Activated T-cell treated with anti-CD3 and anti-CD28 coated beads, Interleukin-2, amount 50 U/mL, for 72 hours (primary cell): ENCODE measurements around the gene RXRG. TPM values are rescaled to one million over a fixed set of nuclear protein-coding genes. Genes with fewer than 3 reads are reported as not detected.

ENCODE experiments used
- ATAC-seq, 2 donors: fragments of 150-1000 bp; cut with Tn5 transposase; replicated peaks in 1 of 2; 2 replicates each; pipeline ENCODE4 v1.10.0; 2021; ENCODE audit warnings: moderate library complexity in 2 of 2, mild to moderate bottlenecking in 1 of 2
- DNase-seq, 2 donors: peaks; one replicate each; pipeline ENCODE4 v3.0.0; 2021 to 2022; ENCODE audit warnings: mixed read lengths in 1 of 2
- H3K27ac Mint-ChIP-seq: one replicate; pipeline ENCODE4 v1.8.0; 2022; ENCODE audit warnings: mild to moderate bottlenecking, moderate library complexity, mixed read lengths
- H3K27me3 Mint-ChIP-seq: one replicate; pipeline ENCODE4 v1.8.0; 2022; ENCODE audit warnings: low read depth, mixed read lengths
- H3K36me3 Mint-ChIP-seq, 2 donors: one replicate each; pipeline ENCODE4 v1.8.0; 2022; ENCODE audit warnings: mixed read lengths in 2 of 2, mild to moderate bottlenecking in 1 of 2; ENCODE audit not compliant: insufficient read depth in 2 of 2
- H3K4me1 Mint-ChIP-seq: one replicate; pipeline ENCODE4 v1.8.0; 2022; ENCODE audit warnings: low read depth, mixed read lengths
- H3K4me3 Mint-ChIP-seq, 2 donors: one replicate each; pipeline ENCODE4 v1.8.0; 2022; ENCODE audit warnings: mild to moderate bottlenecking in 2 of 2, mixed read lengths in 2 of 2, moderate library complexity in 2 of 2
- H3K9me3 Mint-ChIP-seq, 2 donors: one replicate each; pipeline ENCODE4 v1.8.0; 2022; ENCODE audit warnings: mixed read lengths in 2 of 2
- total RNA-seq, 2 donors: library from RNA; stranded (reverse); gene quantifications; one replicate each; pipeline ENCODE4 v1.2.3, GENCODE V29; 2022

Gene RXRG
- total RNA-seq, 2 donors from 2014 or later: not detected

DNA sequence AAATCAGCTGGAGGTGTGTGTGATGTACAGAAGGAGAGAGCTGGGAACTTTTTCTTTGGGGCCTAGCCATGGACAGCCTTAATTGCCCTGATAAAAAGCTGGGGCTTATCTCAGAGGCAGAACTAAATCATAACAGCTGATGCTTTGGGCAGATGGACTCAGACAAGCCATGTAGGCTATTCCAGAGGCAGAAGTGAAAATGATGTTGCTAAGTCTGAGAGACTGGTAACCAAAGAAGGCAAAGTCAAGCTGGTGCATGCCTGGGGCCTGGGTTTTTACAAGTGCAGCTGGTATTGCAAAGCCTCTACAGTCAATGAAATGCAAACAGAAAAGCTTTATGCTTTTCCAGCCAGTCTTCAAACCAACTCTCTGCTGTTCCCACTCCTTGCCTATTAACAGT lies 49.4 kb downstream of the RXRG start:
- H3K4me1 Mint-ChIP-seq: peaks cover 25% of the 10 kb centered on the region
- no peaks in the 10 kb centered on the region for H3K36me3 Mint-ChIP-seq
- no peak overlapping the region for H3K27ac Mint-ChIP-seq
- H3K27me3 Mint-ChIP-seq: peaks cover 73% of the 10 kb centered on the region
- no peaks in the 10 kb centered on the region for H3K9me3 Mint-ChIP-seq
- DNase-seq: no peak
- ATAC-seq: no peak
- no peak overlapping the region for H3K4me3 Mint-ChIP-seq

GRCh38 chr1:165392634-165393571 lies 52.0 kb downstream of the RXRG start:
- Mint-ChIP-seq H3K27ac (peak overlapping the region; percentile 88), H3K27me3 (peaks cover 69% of the 10 kb centered on the region), H3K9me3 (no peaks in the 10 kb centered on the region), H3K4me3 (peak overlapping the region; percentile 40 to 67), H3K4me1 (peaks cover 29% of the 10 kb centered on the region), H3K36me3 (no peaks in the 10 kb centered on the region)
- ATAC-seq (peak; percentile 95 to 97), DNase-seq (peak; percentile 83 to 87)

GRCh38 chr1:165389609-165390008 lies 55.3 kb downstream of the RXRG start:
- no peak overlapping the region for H3K27ac Mint-ChIP-seq
- no peak overlapping the region for H3K4me3 Mint-ChIP-seq
- H3K27me3 Mint-ChIP-seq: peaks cover 80% of the 10 kb centered on the region
- ATAC-seq (peak; percentile 46 to 57), DNase-seq (no peak)
- H3K4me1 Mint-ChIP-seq: peaks cover 23% of the 10 kb centered on the region
- no peaks in the 10 kb centered on the region for H3K9me3 Mint-ChIP-seq
- no peaks in the 10 kb centered on the region for H3K36me3 Mint-ChIP-seq

- Mint-ChIP-seq H3K27ac (no peak overlapping the region), H3K27me3 (peaks cover 73% of the 10 kb centered on the region), H3K4me3 (no peak overlapping the region), H3K4me1 (peaks cover 16% of the 10 kb centered on the region), H3K36me3 (no peaks in the 10 kb centered on the region), H3K9me3 (no peaks in the 10 kb centered on the region)
- ATAC-seq (no peak), DNase-seq (no peak)
Measured at GRCh38 chr1:165387961-165388360, 57.0 kb downstream of the RXRG start.

- H3K4me3 Mint-ChIP-seq: no peak overlapping the region
- DNase-seq (no peak), ATAC-seq (no peak)
- no peak overlapping the region for H3K27ac Mint-ChIP-seq
- H3K9me3 Mint-ChIP-seq: no peaks in the 10 kb centered on the region
- peaks cover 72% of the 10 kb centered on the region for H3K27me3 Mint-ChIP-seq
- H3K36me3 Mint-ChIP-seq: no peaks in the 10 kb centered on the region
- H3K4me1 Mint-ChIP-seq: peaks cover 12% of the 10 kb centered on the region
Measured at GRCh38 chr1:165387505-165387904, 57.4 kb downstream of the RXRG start.

- Mint-ChIP-seq H3K4me1 (peaks cover 5% of the 10 kb centered on the region), H3K36me3 (no peaks in the 10 kb centered on the region), H3K27me3 (peaks cover 64% of the 10 kb centered on the region), H3K4me3 (no peak overlapping the region), H3K9me3 (no peaks in the 10 kb centered on the region), H3K27ac (no peak overlapping the region)
- DNase-seq: no peak
- no peak for ATAC-seq
Measured at GRCh38 chr1:165383599-165384405, 61.1 kb downstream of the RXRG start.

GRCh38 chr1:165383067-165383466 lies 61.9 kb downstream of the RXRG start:
- Mint-ChIP-seq H3K27ac (no peak overlapping the region), H3K27me3 (peaks cover 63% of the 10 kb centered on the region), H3K4me3 (no peak overlapping the region), H3K4me1 (peaks cover 5% of the 10 kb centered on the region), H3K9me3 (no peaks in the 10 kb centered on the region), H3K36me3 (no peaks in the 10 kb centered on the region)
- ATAC-seq: no peak
- no peak for DNase-seq

DNA sequence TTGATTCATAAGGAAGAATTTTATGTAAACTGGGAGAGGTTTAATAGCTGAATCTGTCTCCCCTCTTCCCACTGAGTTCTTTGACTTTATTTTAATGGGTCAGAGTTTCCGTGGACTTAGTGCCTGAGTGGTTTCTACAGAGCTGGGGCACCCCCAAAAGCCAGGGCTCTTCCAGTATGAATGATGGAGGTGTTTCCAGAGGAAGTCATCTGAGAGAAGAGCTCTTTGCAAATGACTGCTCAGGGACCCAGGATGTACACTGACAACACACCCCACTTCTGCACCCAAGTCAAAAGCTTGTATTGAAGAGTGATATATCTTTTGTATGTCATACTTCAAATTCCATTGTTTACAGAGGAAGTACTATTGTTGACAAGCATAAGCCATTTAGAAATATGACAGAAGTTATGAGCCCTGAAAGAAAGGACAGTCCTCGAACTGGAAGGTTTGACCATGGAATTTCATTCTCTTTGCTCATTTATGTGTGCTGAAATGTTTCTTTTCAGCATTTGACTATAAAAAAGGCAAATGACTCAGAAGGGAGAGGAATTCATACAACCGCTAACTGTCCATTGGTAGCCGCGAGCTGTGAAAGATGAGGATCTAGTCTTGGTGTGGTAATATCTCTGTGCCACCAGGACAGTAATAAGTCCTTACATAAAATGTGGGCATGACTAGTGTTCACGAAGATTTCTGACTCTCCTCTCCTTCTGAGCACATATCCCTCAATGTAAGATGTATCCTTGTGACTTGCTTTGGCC lies 63.0 kb downstream of the RXRG start:
- DNase-seq: no peak
- peaks cover 9% of the 10 kb centered on the region for H3K4me1 Mint-ChIP-seq
- no peak overlapping the region for H3K4me3 Mint-ChIP-seq
- no peaks in the 10 kb centered on the region for H3K36me3 Mint-ChIP-seq
- ATAC-seq: no peak
- peaks cover 56% of the 10 kb centered on the region for H3K27me3 Mint-ChIP-seq
- H3K9me3 Mint-ChIP-seq: no peaks in the 10 kb centered on the region
- H3K27ac Mint-ChIP-seq: no peak overlapping the region

GRCh38 chr1:165376811-165377311 lies 68.1 kb downstream of the RXRG start:
- ATAC-seq: peak in 1 of 2 donors; percentile 20

DNA sequence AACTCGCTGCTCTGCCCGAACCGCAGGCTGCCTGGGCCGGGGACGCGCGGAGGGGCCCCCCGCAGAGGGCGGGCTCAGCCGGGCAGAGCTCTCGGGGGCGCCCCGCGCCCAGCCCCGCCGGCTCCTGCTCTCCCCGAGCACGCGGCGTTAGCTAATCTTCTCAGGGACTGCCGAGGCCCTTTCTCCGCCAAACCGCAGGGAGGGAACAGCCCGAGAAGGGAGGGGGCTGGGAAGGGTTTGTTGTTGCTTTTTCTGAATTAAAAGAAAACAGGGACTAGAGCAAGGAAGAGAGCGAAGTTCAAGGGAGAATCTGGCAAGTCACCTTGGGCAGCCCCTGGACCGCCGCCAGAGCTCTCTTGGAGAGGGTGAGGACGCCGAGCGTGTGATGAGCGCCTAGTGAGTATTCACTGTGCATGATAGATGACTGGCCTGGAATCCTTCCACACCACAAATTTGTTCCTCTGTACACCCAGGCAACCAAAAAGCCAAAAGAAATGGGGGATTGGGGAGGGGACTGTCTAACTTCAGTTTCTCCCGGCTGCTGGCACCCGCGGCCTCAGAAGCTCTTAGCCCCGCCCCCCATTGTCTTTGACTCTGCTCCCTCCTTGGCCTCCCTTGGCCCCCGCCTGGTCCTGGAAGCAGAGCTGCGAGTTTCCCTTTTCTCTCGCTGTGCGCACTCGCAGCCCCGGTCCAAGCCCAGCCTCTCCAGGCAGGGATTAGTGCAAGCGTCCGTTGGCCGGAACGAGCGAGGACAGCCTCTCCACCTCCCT lies 68.7 kb downstream of the RXRG start:
- ATAC-seq: peak; percentile 81 to 92
- DNase-seq: peak; percentile 48 to 50
- H3K9me3 Mint-ChIP-seq: no peaks in the 10 kb centered on the region
- H3K4me3 Mint-ChIP-seq: peak overlapping the region; percentile 81 to 83
- H3K4me1 Mint-ChIP-seq: peaks cover 18% of the 10 kb centered on the region
- H3K27ac Mint-ChIP-seq: no peak overlapping the region
- H3K36me3 Mint-ChIP-seq: no peaks in the 10 kb centered on the region
- peaks cover 78% of the 10 kb centered on the region for H3K27me3 Mint-ChIP-seq

More at GRCh38 chr1:165376811-165377311, 68.1 kb downstream of the RXRG start:
- no peak for DNase-seq
- Mint-ChIP-seq H3K4me3 (peak overlapping the region; percentile 81 to 83), H3K27ac (no peak overlapping the region), H3K27me3 (peaks cover 71% of the 10 kb centered on the region), H3K36me3 (no peaks in the 10 kb centered on the region), H3K4me1 (peaks cover 22% of the 10 kb centered on the region), H3K9me3 (no peaks in the 10 kb centered on the region)

DNA sequence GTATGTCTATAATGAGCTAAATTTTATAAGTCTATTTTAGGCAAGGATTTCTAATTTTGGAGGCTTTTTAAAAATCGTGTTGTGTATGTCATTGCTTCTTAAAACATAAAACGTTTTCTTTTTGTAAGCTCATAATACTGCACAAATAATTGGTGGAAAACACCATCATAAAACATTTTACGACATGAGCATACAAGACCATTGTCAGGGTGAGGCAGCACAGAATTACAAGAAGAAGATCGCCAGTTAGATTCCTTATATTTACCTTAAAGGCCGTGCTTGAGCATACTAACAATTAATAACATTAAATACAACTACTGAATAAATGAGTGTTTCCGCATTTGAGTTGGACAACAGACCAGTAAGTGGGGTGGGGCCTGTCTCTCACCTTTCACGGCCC lies 69.3 kb downstream of the RXRG start:
- no peaks in the 10 kb centered on the region for H3K36me3 Mint-ChIP-seq
- H3K27ac Mint-ChIP-seq: no peak overlapping the region
- H3K9me3 Mint-ChIP-seq: no peaks in the 10 kb centered on the region
- H3K4me3 Mint-ChIP-seq: peak overlapping the region in 1 of 2 donors; percentile 56
- ATAC-seq (no peak), DNase-seq (no peak)
- peaks cover 79% of the 10 kb centered on the region for H3K27me3 Mint-ChIP-seq
- H3K4me1 Mint-ChIP-seq: peaks cover 18% of the 10 kb centered on the region

DNA sequence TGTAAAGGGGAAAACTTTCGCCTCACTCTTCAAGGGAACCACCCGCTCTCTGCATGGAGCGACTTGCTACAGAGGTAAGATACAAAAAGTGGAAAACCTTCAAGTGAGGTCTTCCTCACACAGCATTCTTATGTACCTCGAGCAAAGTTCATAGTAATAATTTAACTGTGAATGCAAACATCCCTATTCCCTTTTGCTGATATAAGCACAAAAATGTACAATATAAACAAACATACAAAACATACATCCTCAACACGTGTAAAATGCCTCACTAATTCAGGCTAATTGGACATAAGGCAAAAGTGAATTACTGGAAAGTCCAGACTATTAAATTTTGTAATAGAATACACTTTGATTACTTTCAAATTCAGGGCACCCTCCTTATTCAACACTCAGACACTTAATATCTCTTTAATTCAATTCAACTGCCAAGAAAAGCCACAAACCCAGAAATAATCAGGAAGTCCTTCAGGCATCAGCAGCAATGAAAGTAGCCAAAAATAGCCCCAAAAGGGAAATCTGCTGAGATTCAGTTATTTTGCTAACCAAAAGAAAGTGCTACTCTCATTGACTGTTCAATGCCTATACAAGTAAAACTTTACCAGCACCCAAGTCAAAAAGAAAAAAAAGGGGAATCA lies 73.2 kb downstream of the RXRG start:
- H3K27me3 Mint-ChIP-seq: peaks cover 86% of the 10 kb centered on the region
- H3K4me3 Mint-ChIP-seq: no peak overlapping the region
- no peak overlapping the region for H3K27ac Mint-ChIP-seq
- H3K9me3 Mint-ChIP-seq: peaks cover 0 to 2% of the 10 kb centered on the region in 2 donors
- H3K4me1 Mint-ChIP-seq: peaks cover 11% of the 10 kb centered on the region
- H3K36me3 Mint-ChIP-seq: no peaks in the 10 kb centered on the region
- no peak for ATAC-seq
- DNase-seq: no peak
